Retina (tissue), 1 donor: Measurements from ENCODE around the gene IL6R.
"Not testable (repeated sequence)": the region's sequence is repeated elsewhere in the genome, so short reads cannot be mapped to it uniquely, and the experiment has no call there.

Experiments used
- DNase-seq: peaks from one replicate; pipeline ENCODE4 v3.0.0-alpha.2; 2016

The IL6R gene

GRCh38 chr1:154404984-154405746 is at the start of gene IL6R:
Gene IL6R, plus strand, starts transcription at chr1:154405343. Its CDS starts 287 bp downstream, at chr1:154405630.
- DNase-seq, result peak; percentile 67

GRCh38 chr1:154358519-154358918 is 46.6 kb upstream of the IL6R start:
- DNase-seq, result no peak

GRCh38 chr1:154360288-154360687 is 44.9 kb upstream of the IL6R start:
- no peak for DNase-seq

- DNase-seq, result not testable (repeated sequence)
Observed at GRCh38 chr1:154360881-154361280, 44.3 kb upstream of the IL6R start.

- no peak for DNase-seq
Observed at GRCh38 chr1:154361357-154361756, 43.8 kb upstream of the IL6R start.

GRCh38 chr1:154371436-154371835 is 33.7 kb upstream of the IL6R start:
- DNase-seq, result no peak

GRCh38 chr1:154373777-154374357 is 31.3 kb upstream of the IL6R start:
- DNase-seq, result not testable (repeated sequence)

- no peak for DNase-seq
Observed at GRCh38 chr1:154379301-154379700, 25.8 kb upstream of the IL6R start.

- DNase-seq, result no peak
Observed at GRCh38 chr1:154384650-154385489, 20.3 kb upstream of the IL6R start.

- no peak for DNase-seq
Observed at GRCh38 chr1:154386643-154387352, 18.3 kb upstream of the IL6R start.

GRCh38 chr1:154391086-154391770 is 13.9 kb upstream of the IL6R start:
- DNase-seq, result no peak

- DNase-seq, result no peak
Observed at GRCh38 chr1:154398141-154398540, 7.0 kb upstream of the IL6R start.

GRCh38 chr1:154398678-154399077 is 6.5 kb upstream of the IL6R start:
- no peak for DNase-seq

GRCh38 chr1:154400381-154400801 is 4.8 kb upstream of the IL6R start:
- no peak for DNase-seq

GRCh38 chr1:154402409-154402921 is 2.7 kb upstream of the IL6R start:
- no peak for DNase-seq

GRCh38 chr1:154403261-154403943 is 1.7 kb upstream of the IL6R start:
- DNase-seq, result no peak

GRCh38 chr1:154403983-154404382 is 1.2 kb upstream of the IL6R start:
- DNase-seq, result no peak

- no peak for DNase-seq
Observed at GRCh38 chr1:154404511-154404931, 622 bp upstream of the IL6R start.

GRCh38 chr1:154405747-154406571 is 816 bp downstream of the IL6R start:
- DNase-seq, result peak; percentile 70

- DNase-seq, result no peak
Observed at GRCh38 chr1:154406572-154406879, 1.4 kb downstream of the IL6R start.

GRCh38 chr1:154406886-154407197 is 1.7 kb downstream of the IL6R start:
- no peak for DNase-seq
